Esophagus squamous epithelium (tissue), 4 donors: ENCODE measurements around the gene VRK2.
"Not testable (repeated sequence)": the region's sequence is repeated elsewhere in the genome, so short reads cannot be mapped to it uniquely, and the experiment has no call there.

Experiments
- CTCF ChIP-seq, 6 experiments: fragments of 450-650 bp in 4 of 6; fragments of 200-600 bp in 2 of 6; sonication (generic) in 2 of 6; IDR thresholded peaks; one replicate each; pipeline ENCODE4 v1.5.1; 2016 to 2019; ENCODE audit warnings: antibody characterized with exemption in 6 of 6, mild to moderate bottlenecking in 4 of 6, moderate library complexity in 4 of 6
- POLR2A ChIP-seq, 4 donors: fragments of 450-650 bp; IDR thresholded peaks; one replicate each; pipeline ENCODE4 v1.6.1; 2017; ENCODE audit warnings: antibody characterized with exemption in 4 of 4, mild to moderate bottlenecking in 4 of 4, moderate library complexity in 3 of 4

DNA sequence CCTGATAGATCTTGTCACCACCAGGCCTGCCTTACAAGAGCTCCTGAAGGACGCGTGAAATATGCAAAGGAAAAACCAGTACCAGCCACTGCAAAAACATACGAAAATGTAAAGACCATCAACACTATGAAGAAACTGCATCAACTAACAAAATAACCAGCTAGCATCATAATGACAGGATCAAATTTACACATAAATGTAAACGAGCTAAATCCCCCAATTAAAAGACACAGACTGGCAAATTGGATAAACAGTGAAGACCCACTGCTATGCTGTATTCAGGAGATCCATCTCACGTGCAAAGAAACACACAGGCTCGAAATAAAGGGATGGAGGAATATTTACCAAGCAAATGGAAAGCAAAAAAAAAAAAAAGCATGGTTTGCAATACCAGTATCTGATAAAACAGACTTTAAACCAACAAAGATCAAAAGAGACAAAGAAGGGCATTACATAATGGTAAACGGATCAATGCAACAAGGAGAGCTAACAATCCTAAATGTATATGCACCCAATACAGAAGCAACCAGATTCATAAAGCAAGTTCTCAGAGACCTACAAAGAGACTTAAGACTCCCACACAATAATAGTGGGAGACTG, 123.8 kb downstream of the VRK2 start:
- TF ChIP-seq POLR2A, CTCF (IDR thresholded peaks at IDR 0.05): not testable (repeated sequence)
